ENCODE data around the gene DOK7.

DOK7 gene

GRCh38 chr4:3489451-3489962, 26.4 kb downstream of the DOK7 start:
- peak; percentile 31 for DNase-seq

GRCh38 chr4:3491681-3492405, 28.7 kb downstream of the DOK7 start:
- DNase-seq = peak; percentile 46

GRCh38 chr4:3492741-3493719, 29.9 kb downstream of the DOK7 start:
- no peak for DNase-seq

DNA sequence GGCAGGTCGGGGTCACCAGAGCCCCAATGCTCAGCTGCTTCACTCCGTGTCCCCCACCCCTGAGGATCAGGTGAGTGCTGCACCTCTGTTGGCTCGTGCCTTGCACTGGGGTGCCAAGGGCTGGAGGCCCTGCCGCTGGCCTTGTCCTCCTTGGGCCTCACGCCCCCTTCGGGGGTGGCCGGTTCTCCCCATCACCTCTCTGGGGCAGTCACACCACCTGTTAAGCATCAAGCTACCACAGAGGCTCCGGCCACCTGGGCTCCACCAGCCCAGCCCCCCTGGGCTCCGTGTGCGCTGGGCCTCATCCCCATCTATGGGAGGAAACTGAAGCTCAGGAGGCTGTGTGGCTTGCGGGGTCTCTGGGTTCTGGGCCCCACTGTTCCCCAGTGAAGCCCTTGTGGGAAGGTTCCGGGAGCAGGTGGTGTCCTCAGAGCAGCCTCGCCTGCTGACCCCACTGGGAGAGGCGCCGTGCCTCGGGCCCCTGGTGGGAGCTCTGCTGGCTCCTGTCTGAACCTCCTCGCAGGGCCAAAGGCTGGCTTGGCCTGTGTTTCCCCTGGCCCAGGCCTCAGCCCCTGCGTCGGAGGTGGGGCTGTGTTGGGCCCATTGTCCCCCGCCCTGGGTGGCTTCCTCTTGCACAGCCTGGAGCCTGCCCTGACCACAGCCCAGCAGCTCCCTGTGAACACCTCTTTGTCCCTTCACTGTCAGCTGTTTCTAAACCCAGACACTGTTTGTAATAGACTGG, 30.8 kb downstream of the DOK7 start:
- no peak for DNase-seq

- DNase-seq = no peak
Measured at GRCh38 chr4:3494462-3494871, 31.4 kb downstream of the DOK7 start.

GRCh38 chr4:3495204-3495975, 32.3 kb downstream of the DOK7 start:
- no peak for DNase-seq

- DNase-seq = no peak
Measured at GRCh38 chr4:3496021-3496420, 32.9 kb downstream of the DOK7 start.

DNA sequence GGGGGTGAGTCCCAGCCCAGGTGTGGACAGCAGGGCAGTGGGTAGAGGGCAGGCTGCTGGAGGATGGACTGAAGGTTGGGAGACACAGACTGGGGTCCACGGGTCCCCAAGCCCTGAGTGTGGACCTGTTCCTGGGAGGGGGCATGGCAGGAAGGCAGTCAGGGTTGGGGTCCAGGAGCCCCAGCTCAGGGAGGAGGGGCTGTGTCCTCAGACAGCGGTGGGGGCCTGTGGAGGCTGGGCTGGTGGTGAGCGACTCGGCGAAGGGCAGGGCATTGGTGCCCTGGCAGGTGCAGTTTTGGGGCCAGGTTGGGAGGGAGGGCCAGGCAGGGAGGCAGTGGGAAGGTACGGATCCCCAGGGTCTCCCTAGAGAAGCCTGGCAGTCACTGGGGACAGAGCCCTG, 34.0 kb downstream of the DOK7 start:
- no peak for DNase-seq

GRCh38 chr4:3497523-3498389, 34.6 kb downstream of the DOK7 start:
- no peak for DNase-seq

GRCh38 chr4:3498407-3498806, 35.3 kb downstream of the DOK7 start:
- no peak for DNase-seq

DNA sequence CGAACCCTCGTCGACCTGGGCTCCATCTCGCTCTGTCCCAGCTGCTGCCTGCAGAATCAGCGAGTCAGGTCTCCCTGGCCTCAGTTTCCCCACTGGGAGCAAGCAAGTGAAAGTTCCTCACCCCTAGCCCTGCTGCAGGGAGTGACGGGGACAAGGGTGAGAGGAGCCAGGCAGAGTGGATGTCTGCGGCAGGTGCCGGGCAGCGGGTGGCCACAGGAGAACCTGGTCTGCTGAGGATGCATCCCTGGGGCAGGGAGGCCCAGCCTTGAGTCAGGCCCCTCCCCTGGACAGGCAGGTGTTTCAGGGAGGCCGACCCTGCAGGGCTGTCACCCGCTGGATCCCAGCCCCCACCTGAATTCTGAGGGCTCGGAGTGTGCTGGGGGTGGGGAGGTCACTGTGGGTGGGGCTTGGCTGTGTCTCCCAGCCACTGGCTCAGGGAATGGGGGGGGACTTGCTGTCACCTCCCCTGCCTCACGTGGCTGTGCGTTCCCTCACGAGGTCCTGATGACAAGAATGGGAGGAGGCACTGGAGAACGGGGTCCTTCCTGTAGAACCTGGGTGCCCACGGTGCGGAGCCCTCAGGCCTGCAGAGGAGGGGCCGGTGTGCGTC, 35.9 kb downstream of the DOK7 start:
- no peak for DNase-seq

DNA sequence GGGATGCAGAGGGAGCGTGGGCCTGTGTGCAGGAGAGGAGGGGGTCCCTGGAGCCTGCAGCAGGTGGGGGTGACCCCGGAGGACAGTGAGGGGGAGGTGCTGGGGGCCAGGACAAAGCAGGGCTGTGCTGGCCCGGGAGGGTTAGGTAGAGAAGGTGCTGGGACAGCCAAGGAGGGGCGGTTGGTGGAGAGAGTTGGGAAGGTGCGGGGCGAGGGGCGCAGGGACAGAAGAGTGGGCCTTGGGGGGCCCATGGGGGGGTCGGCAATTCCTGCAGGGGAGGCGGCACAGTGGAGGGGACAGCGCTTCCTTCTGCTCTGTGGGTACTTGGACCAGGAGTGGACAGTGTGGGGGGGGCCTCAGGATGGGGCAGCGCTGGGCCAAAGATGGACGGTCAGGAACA, 36.6 kb downstream of the DOK7 start:
- DNase-seq = no peak

DNA sequence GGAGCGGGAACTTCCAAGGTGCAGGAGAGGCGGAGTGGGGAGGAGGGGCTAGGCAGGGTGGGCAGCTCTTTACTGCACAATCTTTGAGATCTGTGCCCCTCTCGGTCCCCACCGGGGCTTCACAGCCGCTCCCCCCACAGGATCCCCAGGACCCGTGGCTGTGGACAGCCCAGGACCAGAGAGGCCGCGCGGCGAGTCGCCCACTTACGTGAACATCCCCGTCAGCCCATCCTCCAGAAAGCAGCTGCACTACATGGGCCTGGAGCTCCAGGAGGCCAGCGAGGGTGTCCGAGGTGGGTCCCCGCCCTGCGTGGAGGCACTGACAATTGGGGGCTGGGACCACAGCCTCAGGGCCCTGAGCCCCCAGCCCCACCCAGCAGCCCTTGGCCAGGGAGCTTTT, 37.0 kb downstream of the DOK7 start:
- no peak for DNase-seq

DNA sequence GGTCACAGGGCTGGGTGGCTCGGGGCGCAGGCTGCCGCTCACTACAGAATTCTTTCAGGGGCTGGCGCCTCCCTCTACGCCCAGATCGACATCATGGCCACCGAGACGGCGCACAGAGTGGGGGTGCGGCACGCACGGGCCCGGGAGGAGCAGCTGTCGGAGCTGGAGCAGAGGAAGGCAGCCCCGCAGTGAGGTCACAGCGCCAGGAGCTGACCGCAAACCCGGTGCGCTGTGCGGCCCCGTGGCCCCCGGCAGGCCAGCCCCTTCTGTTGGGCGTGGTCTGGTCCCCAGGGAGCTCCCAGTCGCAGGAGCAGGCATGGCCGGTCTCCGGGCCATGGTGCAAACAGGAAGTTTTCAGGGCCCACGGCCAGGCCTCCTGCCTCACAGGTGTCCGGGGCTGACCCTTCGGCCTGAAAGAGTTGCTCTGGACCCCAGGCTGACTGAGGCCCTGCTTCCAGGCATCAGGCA, 37.6 kb downstream of the DOK7 start:
- no peak for DNase-seq

- no peak for DNase-seq
Measured at GRCh38 chr4:3501126-3501824, 38.2 kb downstream of the DOK7 start.

DNA sequence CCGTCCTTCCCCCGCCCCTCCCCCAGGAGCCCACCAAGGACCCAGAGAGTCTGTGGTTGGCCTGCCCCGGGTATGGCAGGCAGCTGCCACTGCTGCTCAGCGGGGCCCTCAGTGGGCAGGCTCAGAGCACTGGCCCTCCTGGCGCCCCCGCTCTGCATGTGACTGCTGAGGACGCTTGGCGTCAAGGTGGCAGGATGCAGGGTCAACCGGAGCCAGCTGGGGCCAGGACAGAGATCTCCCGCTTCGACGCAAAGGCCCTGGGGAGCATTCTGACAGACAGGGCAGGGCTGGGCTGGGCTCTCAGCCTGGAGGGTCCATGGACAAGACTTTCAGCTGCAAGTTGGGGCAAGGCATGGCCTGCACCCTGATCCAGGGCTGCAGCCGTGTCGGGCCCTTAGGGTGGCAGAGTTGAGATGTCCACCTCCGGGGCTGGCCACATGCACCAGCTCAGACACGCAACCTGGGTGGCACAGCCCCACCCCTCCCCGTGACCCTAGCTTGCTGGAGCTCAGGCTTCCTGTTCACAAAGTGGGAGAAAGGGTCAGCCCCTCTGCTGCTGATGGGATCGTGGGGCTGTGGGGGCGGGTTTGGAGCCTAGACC, 38.8 kb downstream of the DOK7 start:
- DNase-seq = no peak

DNA sequence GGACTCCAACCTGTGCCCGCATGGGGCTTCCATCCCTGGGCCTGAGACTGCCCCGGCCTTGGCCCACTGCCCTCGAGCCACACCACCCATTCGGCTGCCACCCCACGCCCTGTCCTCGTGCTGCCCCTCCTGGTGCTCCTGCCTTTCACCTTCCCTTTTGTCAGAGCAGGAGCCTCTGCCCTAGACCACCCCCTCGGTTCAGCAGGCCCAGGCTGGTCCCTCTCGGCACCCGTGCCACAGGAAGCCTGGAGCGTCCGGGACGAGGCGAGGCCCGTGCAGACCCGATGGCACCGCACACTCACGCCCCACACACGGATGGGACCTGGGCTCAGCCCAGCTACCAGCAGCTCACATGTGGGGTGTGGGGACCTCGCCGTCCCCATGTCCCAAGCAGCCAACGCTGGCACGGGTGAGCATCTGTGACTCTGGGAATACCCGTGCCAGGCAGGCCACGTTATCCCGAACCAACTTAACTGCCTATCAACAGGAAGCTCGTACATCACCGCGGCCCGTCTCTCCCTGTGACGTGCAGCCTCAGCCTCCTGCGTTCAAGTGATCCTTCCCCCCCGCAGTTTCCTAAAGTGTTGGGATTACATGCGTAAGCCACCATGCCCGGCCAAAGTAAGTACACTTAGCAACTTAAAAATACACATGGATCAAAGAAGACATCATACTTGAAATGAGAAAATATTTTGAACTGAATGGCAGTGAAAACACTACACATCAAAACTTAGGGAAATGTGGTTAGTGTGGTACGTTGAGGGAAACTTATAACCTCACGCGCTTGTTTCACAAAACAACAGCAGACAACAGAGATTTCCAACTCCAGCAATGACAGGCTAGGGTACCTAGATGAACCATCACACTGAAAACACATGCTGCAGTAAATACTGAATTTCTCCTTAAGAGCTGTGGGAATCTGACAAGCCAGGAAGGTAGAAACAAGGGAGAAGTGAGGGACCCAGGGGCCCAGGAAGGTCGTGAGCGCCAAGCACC, 40.1 kb downstream of the DOK7 start:
- DNase-seq = no peak

- no peak for DNase-seq
Measured at GRCh38 chr4:3505231-3505630, 42.1 kb downstream of the DOK7 start.
